HG03095 (cell line): ENCODE results near the gene TRPC4AP.

Experiments used
- ATAC-seq: cut with Tn5 transposase; IDR thresholded peaks from one replicate; pipeline ENCODE4 v1.9.1; 2021; ENCODE audit warnings: moderate library complexity; ENCODE audit not compliant: unreplicated experiment

TRPC4AP gene

GRCh38 chr20:35004051-35004725, 88.4 kb downstream of the TRPC4AP start:
- no peak for ATAC-seq

GRCh38 chr20:35003211-35004031, 89.2 kb downstream of the TRPC4AP start:
- ATAC-seq = no peak

GRCh38 chr20:35002426-35003210, 90.0 kb downstream of the TRPC4AP start:
- ATAC-seq = no peak

GRCh38 chr20:35001596-35002362, 90.8 kb downstream of the TRPC4AP start:
- ATAC-seq = no peak

- ATAC-seq = no peak
These were observed 91.5 kb downstream of the TRPC4AP start for GRCh38 chr20:35000922-35001595.

GRCh38 chr20:35000311-35000921, 92.2 kb downstream of the TRPC4AP start:
- no peak for ATAC-seq

- no peak for ATAC-seq
These were observed 92.8 kb downstream of the TRPC4AP start for GRCh38 chr20:34999782-35000181.

GRCh38 chr20:34999021-34999451, 93.6 kb downstream of the TRPC4AP start:
- ATAC-seq = no peak

GRCh38 chr20:34998331-34998950, 94.2 kb downstream of the TRPC4AP start:
- ATAC-seq = no peak

GRCh38 chr20:34997774-34998173, 94.8 kb downstream of the TRPC4AP start:
- ATAC-seq = no peak

- no peak for ATAC-seq
These were observed 95.5 kb downstream of the TRPC4AP start for GRCh38 chr20:34997131-34997561.

- ATAC-seq = no peak
These were observed 96.2 kb downstream of the TRPC4AP start for GRCh38 chr20:34996243-34997028.

GRCh38 chr20:34995696-34996095, 96.9 kb downstream of the TRPC4AP start:
- ATAC-seq = no peak

- ATAC-seq = no peak
These were observed 97.4 kb downstream of the TRPC4AP start for GRCh38 chr20:34995192-34995591.

- no peak for ATAC-seq
These were observed 98.0 kb downstream of the TRPC4AP start for GRCh38 chr20:34994509-34995131.

GRCh38 chr20:34993941-34994508, 98.6 kb downstream of the TRPC4AP start:
- ATAC-seq = no peak

- ATAC-seq = no peak
These were observed 99.7 kb downstream of the TRPC4AP start for GRCh38 chr20:34992751-34993417.
